Activated CD4-positive, alpha-beta memory T cell treated with anti-CD3 and anti-CD28 coated beads for 36 hours (primary cell): ENCODE data around the gene SRGAP1. TPM values are rescaled to one million over a fixed set of nuclear protein-coding genes. Genes with fewer than 3 reads are reported as not detected.
A peak's percentile ranks its signal among the peaks of the same experiment; 100 is the strongest.

Source experiments
- CTCF ChIA-PET: fragments of 350-600 bp; sonication (Branson Sonifier 250); formaldehyde crosslinking; loops from one replicate; lab custom pipeline; 2021; ENCODE audit warnings: antibody characterized with exemption, inconsistent platforms; lab: Charles Lee
- POLR2A ChIA-PET: fragments of 350-600 bp; sonication (Branson Sonifier 250); formaldehyde crosslinking; loops from one replicate; lab custom pipeline; 2021; ENCODE audit warnings: antibody characterized with exemption; lab: Charles Lee
- DNase-seq: peaks from one replicate; pipeline ENCODE4 v3.0.0-alpha.2; 2020
- H3K27ac Mint-ChIP-seq: one replicate; pipeline ENCODE4 v1.8.0; 2021; ENCODE audit warnings: mixed read lengths
- H3K27me3 Mint-ChIP-seq: one replicate; pipeline ENCODE4 v1.8.0; 2021; ENCODE audit warnings: mixed read lengths
- H3K36me3 Mint-ChIP-seq: one replicate; pipeline ENCODE4 v1.8.0; 2021; ENCODE audit warnings: mixed read lengths
- H3K4me1 Mint-ChIP-seq: one replicate; pipeline ENCODE4 v1.8.0; 2021; ENCODE audit warnings: low read depth, mixed read lengths
- H3K4me3 Mint-ChIP-seq: one replicate; pipeline ENCODE4 v1.8.0; 2021; ENCODE audit warnings: mild to moderate bottlenecking, mixed read lengths
- H3K9me3 Mint-ChIP-seq: one replicate; pipeline ENCODE4 v1.8.0; 2021; ENCODE audit warnings: mixed read lengths
- intact Hi-C: fragments of 100-400 bp; cut with micrococcal nuclease; formaldehyde crosslinking; loops from one replicate; pipeline ENCODE4 v1.15.1; 2023
- total RNA-seq, 2 experiments: library from RNA; stranded (reverse); gene quantifications; one replicate each; pipeline ENCODE4 v1.2.3, GENCODE V29; 2021

The SRGAP1 gene
- total RNA-seq, 2 experiments from 2014 or later, result 0.10 to 0.12 TPM

GRCh38 chr12:64170730-64171129 is 326.2 kb downstream of the SRGAP1 start:
- Mint-ChIP-seq H3K27me3 (no peaks in the 10 kb centered on the region), H3K9me3 (peaks cover 3% of the 10 kb centered on the region), H3K4me1 (no peaks in the 10 kb centered on the region), H3K27ac (no peak overlapping the region), H3K4me3 (no peak overlapping the region), H3K36me3 (peaks cover 4% of the 10 kb centered on the region)
- POLR2A ChIA-PET, result no interaction called here
- CTCF ChIA-PET, result no interaction called here
- intact Hi-C loops, result no loop called here
- no peak for DNase-seq

GRCh38 chr12:64171715-64172114 is 327.2 kb downstream of the SRGAP1 start:
- peaks cover 3% of the 10 kb centered on the region for H3K36me3 Mint-ChIP-seq
- intact Hi-C loops, result no loop called here
- no peak overlapping the region for H3K27ac Mint-ChIP-seq
- ChIA-PET CTCF (no interaction called here), POLR2A (no interaction called here)
- H3K9me3 Mint-ChIP-seq, result no peaks in the 10 kb centered on the region
- H3K27me3 Mint-ChIP-seq, result no peaks in the 10 kb centered on the region
- no peak for DNase-seq
- no peak overlapping the region for H3K4me3 Mint-ChIP-seq
- H3K4me1 Mint-ChIP-seq, result no peaks in the 10 kb centered on the region

GRCh38 chr12:64172143-64172970 is 327.9 kb downstream of the SRGAP1 start:
- no peaks in the 10 kb centered on the region for H3K9me3 Mint-ChIP-seq
- no peak overlapping the region for H3K27ac Mint-ChIP-seq
- H3K4me3 Mint-ChIP-seq, result no peak overlapping the region
- intact Hi-C loops, result no loop called here
- ChIA-PET CTCF (no interaction called here), POLR2A (no interaction called here)
- DNase-seq, result peak; percentile 16
- H3K27me3 Mint-ChIP-seq, result no peaks in the 10 kb centered on the region
- H3K36me3 Mint-ChIP-seq, result peaks cover 2% of the 10 kb centered on the region
- H3K4me1 Mint-ChIP-seq, result no peaks in the 10 kb centered on the region

GRCh38 chr12:64173456-64173855 is 329.0 kb downstream of the SRGAP1 start:
- Mint-ChIP-seq H3K36me3 (no peaks in the 10 kb centered on the region), H3K27me3 (no peaks in the 10 kb centered on the region), H3K4me3 (no peak overlapping the region), H3K9me3 (no peaks in the 10 kb centered on the region), H3K4me1 (no peaks in the 10 kb centered on the region), H3K27ac (no peak overlapping the region)
- ChIA-PET CTCF (no interaction called here), POLR2A (interaction anchor here (0.6 kb wide), 1 partner anchor 134 kb away, joined by 3 read pairs; no protein-coding TSS in a partner anchor)
- intact Hi-C loops, result no loop called here
- no peak for DNase-seq

GRCh38 chr12:64175254-64175945 is 330.9 kb downstream of the SRGAP1 start:
- no peak for DNase-seq
- Mint-ChIP-seq H3K4me1 (no peaks in the 10 kb centered on the region), H3K4me3 (no peak overlapping the region), H3K27ac (no peak overlapping the region), H3K36me3 (no peaks in the 10 kb centered on the region), H3K9me3 (no peaks in the 10 kb centered on the region), H3K27me3 (no peaks in the 10 kb centered on the region)
- intact Hi-C loops, result no loop called here
- ChIA-PET POLR2A (no interaction called here), CTCF (no interaction called here)

GRCh38 chr12:64177001-64177400 is 332.5 kb downstream of the SRGAP1 start:
- CTCF ChIA-PET, result no interaction called here
- no peak for DNase-seq
- H3K4me3 Mint-ChIP-seq, result no peak overlapping the region
- H3K27me3 Mint-ChIP-seq, result no peaks in the 10 kb centered on the region
- H3K36me3 Mint-ChIP-seq, result no peaks in the 10 kb centered on the region
- POLR2A ChIA-PET, result no interaction called here
- intact Hi-C loops, result no loop called here
- no peak overlapping the region for H3K27ac Mint-ChIP-seq
- H3K9me3 Mint-ChIP-seq, result no peaks in the 10 kb centered on the region
- H3K4me1 Mint-ChIP-seq, result no peaks in the 10 kb centered on the region

- H3K36me3 Mint-ChIP-seq, result peaks cover 4% of the 10 kb centered on the region
- no peaks in the 10 kb centered on the region for H3K27me3 Mint-ChIP-seq
- H3K4me3 Mint-ChIP-seq, result no peak overlapping the region
- H3K4me1 Mint-ChIP-seq, result no peaks in the 10 kb centered on the region
- CTCF ChIA-PET, result interaction anchor here (1.1 kb wide), 1 partner anchor 8 kb away, joined by 3 read pairs; no protein-coding TSS in a partner anchor
- DNase-seq, result no peak
- no peak overlapping the region for H3K27ac Mint-ChIP-seq
- POLR2A ChIA-PET, result no interaction called here
- intact Hi-C loops, result no loop called here
- no peaks in the 10 kb centered on the region for H3K9me3 Mint-ChIP-seq
Observed at GRCh38 chr12:64178122-64178521, 333.6 kb downstream of the SRGAP1 start.

GRCh38 chr12:64180951-64181350 is 336.5 kb downstream of the SRGAP1 start:
- intact Hi-C loops, result no loop called here
- H3K4me1 Mint-ChIP-seq, result no peaks in the 10 kb centered on the region
- no peak for DNase-seq
- peaks cover 9% of the 10 kb centered on the region for H3K36me3 Mint-ChIP-seq
- no peaks in the 10 kb centered on the region for H3K9me3 Mint-ChIP-seq
- H3K27me3 Mint-ChIP-seq, result no peaks in the 10 kb centered on the region
- ChIA-PET POLR2A (no interaction called here), CTCF (no interaction called here)
- no peak overlapping the region for H3K4me3 Mint-ChIP-seq
- H3K27ac Mint-ChIP-seq, result no peak overlapping the region

- Mint-ChIP-seq H3K27me3 (no peaks in the 10 kb centered on the region), H3K27ac (no peak overlapping the region), H3K4me1 (no peaks in the 10 kb centered on the region), H3K4me3 (no peak overlapping the region), H3K9me3 (no peaks in the 10 kb centered on the region), H3K36me3 (peaks cover 9% of the 10 kb centered on the region)
- ChIA-PET POLR2A (no interaction called here), CTCF (no interaction called here)
- intact Hi-C loops, result no loop called here
- peak; percentile 17 for DNase-seq
Observed at GRCh38 chr12:64181430-64182291, 337.2 kb downstream of the SRGAP1 start.

- no peak for DNase-seq
- POLR2A ChIA-PET, result interaction anchor here (0.6 kb wide), 1 partner anchor 41 kb away, joined by 3 read pairs; no protein-coding TSS in a partner anchor
- H3K4me3 Mint-ChIP-seq, result no peak overlapping the region
- no peaks in the 10 kb centered on the region for H3K9me3 Mint-ChIP-seq
- no peak overlapping the region for H3K27ac Mint-ChIP-seq
- CTCF ChIA-PET, result no interaction called here
- H3K27me3 Mint-ChIP-seq, result no peaks in the 10 kb centered on the region
- intact Hi-C loops, result no loop called here
- peaks cover 9% of the 10 kb centered on the region for H3K36me3 Mint-ChIP-seq
- peaks cover 7% of the 10 kb centered on the region for H3K4me1 Mint-ChIP-seq
Observed at GRCh38 chr12:64184216-64184615, 339.7 kb downstream of the SRGAP1 start.

- Mint-ChIP-seq H3K9me3 (no peaks in the 10 kb centered on the region), H3K27ac (no peak overlapping the region), H3K27me3 (no peaks in the 10 kb centered on the region), H3K4me1 (peaks cover 7% of the 10 kb centered on the region), H3K36me3 (peaks cover 9% of the 10 kb centered on the region), H3K4me3 (no peak overlapping the region)
- ChIA-PET CTCF (interaction anchor here (0.9 kb wide), 2 partner anchors 9 to 68 kb away, joined by 3 to 4 read pairs; no protein-coding TSS in a partner anchor), POLR2A (no interaction called here)
- intact Hi-C loops, result no loop called here
- DNase-seq, result peak; percentile 47
Observed at GRCh38 chr12:64186789-64187188, 342.3 kb downstream of the SRGAP1 start.

GRCh38 chr12:64187370-64187769 is 342.9 kb downstream of the SRGAP1 start:
- Mint-ChIP-seq H3K36me3 (peaks cover 13% of the 10 kb centered on the region), H3K4me1 (peaks cover 7% of the 10 kb centered on the region), H3K4me3 (no peak overlapping the region), H3K27ac (no peak overlapping the region), H3K27me3 (no peaks in the 10 kb centered on the region), H3K9me3 (no peaks in the 10 kb centered on the region)
- POLR2A ChIA-PET, result no interaction called here
- intact Hi-C loops, result no loop called here
- CTCF ChIA-PET, result interaction anchor here (0.9 kb wide), 1 partner anchor 68 kb away, joined by 4 read pairs; no protein-coding TSS in a partner anchor
- DNase-seq, result no peak
